Measurements from ENCODE around the gene TRMT2A.

TRMT2A gene

DNA sequence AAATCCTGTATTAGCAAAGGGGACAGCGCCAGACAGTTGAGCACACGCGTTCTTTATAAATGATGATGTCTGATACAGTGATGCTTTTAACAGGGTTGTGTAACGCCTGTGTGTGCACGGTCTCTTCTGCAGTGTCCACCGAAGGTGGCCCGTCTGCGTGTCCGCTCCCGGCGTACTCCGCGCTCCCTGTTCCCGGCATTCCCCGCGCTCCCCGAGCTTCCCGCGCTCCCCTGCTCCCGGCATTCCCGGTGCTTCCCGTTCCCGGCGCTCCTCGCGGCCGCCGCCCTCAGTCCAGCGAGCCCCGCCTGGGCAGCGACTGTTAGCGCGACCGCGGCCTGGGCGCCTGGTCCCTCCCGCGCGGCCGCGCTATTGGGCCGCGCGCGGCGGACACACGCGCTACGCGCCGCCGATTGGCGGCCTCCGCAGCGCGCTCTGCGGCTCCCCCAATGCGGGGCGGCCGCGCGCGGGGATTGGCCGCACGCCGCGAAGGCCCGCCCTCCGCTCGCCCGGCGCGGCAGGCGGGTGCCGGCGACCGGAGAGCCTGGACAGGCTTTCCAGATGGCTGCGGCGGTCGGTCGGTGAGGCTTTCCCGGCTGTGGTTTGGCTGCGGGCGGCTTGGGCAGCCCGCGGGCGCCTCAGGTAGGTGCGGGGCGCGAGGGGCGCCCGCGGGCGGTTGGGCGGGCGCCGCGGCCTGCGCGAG lies 37.1 kb downstream of the TRMT2A start, which contains the start of gene DGCR8:
DGCR8 (plus strand) TSS at position 497 of the 700 bp plus-strand sequence. CDS start 5,723 bp downstream, outside the sequence.
- peaks cover 24% of the 10 kb centered on the region for H4K20me1 ChIP-seq (ENCODE audit: insufficient read depth, low read length)
- H3K36me3 ChIP-seq (replicated peaks; ENCODE audit: low read depth, low read length) = no peaks in the 10 kb centered on the region
- peak within 1 kb of the TSS; percentile 84 for H3K4me2 ChIP-seq (ENCODE audit: low read length)
- H3K9ac ChIP-seq (ENCODE audit: low read length) = peak within 1 kb of the TSS; percentile 86
- H3K27ac ChIP-seq (ENCODE audit: low read length) = peak within 1 kb of the TSS; percentile 32; the same call in 1 of the 2 replicates
- H3K27me3 ChIP-seq (ENCODE audit: low read depth, low read length) = no peaks in the 10 kb centered on the region
- H3K9me3 ChIP-seq (ENCODE audit: insufficient read depth, low read length) = no peaks in the 10 kb centered on the region
- H3K4me3 ChIP-seq (ENCODE audit: low read length) = peak within 1 kb of the TSS; percentile 95
- peak within 1 kb of the TSS; percentile 42 for H2AFZ ChIP-seq (ENCODE audit: low read depth, low read length)
- peaks cover 46% of the 10 kb centered on the region for H3K79me2 ChIP-seq (ENCODE audit: low read length)
- H3K4me1 ChIP-seq (ENCODE audit: low read length) = peaks cover 8% of the 10 kb centered on the region
- TF ChIP-seq EZH2phosphoT487 (IDR thresholded peaks at IDR 0.05; ENCODE audit: low read depth) = no peak
- TF ChIP-seq, protein P1, sequence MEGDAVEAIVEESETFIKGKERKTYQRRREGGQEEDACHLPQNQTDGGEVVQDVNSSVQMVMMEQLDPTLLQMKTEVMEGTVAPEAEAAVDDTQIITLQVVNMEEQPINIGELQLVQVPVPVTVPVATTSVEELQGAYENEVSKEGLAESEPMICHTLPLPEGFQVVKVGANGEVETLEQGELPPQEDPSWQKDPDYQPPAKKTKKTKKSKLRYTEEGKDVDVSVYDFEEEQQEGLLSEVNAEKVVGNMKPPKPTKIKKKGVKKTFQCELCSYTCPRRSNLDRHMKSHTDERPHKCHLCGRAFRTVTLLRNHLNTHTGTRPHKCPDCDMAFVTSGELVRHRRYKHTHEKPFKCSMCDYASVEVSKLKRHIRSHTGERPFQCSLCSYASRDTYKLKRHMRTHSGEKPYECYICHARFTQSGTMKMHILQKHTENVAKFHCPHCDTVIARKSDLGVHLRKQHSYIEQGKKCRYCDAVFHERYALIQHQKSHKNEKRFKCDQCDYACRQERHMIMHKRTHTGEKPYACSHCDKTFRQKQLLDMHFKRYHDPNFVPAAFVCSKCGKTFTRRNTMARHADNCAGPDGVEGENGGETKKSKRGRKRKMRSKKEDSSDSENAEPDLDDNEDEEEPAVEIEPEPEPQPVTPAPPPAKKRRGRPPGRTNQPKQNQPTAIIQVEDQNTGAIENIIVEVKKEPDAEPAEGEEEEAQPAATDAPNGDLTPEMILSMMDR (IDR thresholded peaks at IDR 0.05; ENCODE audit: low read depth, low read length) = no peak

DNA sequence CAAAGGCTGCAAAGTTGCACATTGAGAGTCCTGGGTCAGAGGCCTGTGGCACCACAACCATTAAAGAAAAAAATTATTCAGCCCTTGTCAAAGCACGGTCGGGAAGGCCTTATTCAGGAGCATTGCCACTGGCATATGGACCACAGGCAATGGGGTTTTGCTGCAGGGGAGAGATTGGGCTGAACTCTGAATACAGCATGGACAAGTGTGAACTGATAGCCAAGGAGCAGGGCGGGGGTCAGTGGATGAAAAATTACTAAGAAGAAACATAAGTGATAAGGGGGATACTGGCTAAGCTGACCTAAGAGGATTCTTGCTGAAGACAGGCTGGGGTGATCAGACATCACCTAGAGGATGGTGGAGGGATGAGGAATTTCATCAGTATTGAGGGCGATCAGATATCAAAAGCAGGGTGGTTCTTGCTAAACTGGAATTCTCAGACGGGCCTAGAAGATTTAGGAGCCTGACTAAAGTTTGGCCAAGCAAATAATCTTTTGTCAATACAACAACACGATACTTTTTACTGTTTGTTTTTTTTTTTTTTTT lies 40.3 kb downstream of the TRMT2A start:
- H3K27me3 ChIP-seq (ENCODE audit: low read depth, low read length) = no peaks in the 10 kb centered on the region
- H3K9ac ChIP-seq (ENCODE audit: low read length) = no peak overlapping the region
- no peaks in the 10 kb centered on the region for H3K9me3 ChIP-seq (ENCODE audit: insufficient read depth, low read length)
- H2AFZ ChIP-seq (ENCODE audit: low read depth, low read length) = no peak overlapping the region
- H3K36me3 ChIP-seq (replicated peaks; ENCODE audit: low read depth, low read length) = no peaks in the 10 kb centered on the region
- H3K4me1 ChIP-seq (ENCODE audit: low read length) = peaks cover 8% of the 10 kb centered on the region
- H3K4me3 ChIP-seq (ENCODE audit: low read length) = no peak overlapping the region
- no peaks in the 10 kb centered on the region for H4K20me1 ChIP-seq (ENCODE audit: insufficient read depth, low read length)
- no peak overlapping the region for H3K27ac ChIP-seq (ENCODE audit: low read length)
- H3K4me2 ChIP-seq (ENCODE audit: low read length) = no peak overlapping the region
- peaks cover 16% of the 10 kb centered on the region for H3K79me2 ChIP-seq (ENCODE audit: low read length)
- TF ChIP-seq, protein P1 (IDR thresholded peaks at IDR 0.05; ENCODE audit: low read depth, low read length) = no peak
- TF ChIP-seq EZH2phosphoT487 (IDR thresholded peaks at IDR 0.05; ENCODE audit: low read depth) = no peak

DNA sequence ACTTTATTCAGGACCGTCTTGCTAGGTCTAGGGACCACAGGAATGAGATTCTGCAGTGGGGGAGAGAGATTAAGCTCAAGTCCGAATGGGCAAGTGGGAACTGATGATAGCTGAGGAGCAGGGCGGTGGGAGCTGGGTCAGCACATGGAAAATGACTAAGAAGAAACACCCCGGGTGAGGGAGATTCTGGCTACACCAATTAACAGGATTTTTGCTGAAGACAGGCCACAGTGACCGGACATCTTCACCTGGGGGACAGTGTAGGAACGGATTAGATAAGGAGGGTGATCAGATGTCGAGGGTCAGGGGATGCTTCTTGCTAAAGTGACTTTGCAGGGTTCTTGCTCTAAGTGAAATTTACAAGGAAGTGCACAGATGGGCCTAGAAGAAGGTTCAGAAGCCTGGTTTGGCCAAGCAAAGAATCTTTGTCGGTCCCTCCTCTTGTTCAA lies 45.5 kb downstream of the TRMT2A start:
- Histone ChIP-seq H3K4me1 (ENCODE audit: low read length) (no peaks in the 10 kb centered on the region; the same call in 1 of the 2 replicates), H3K27me3 (ENCODE audit: low read depth, low read length) (no peaks in the 10 kb centered on the region), H3K9me3 (ENCODE audit: insufficient read depth, low read length) (no peaks in the 10 kb centered on the region), H3K27ac (ENCODE audit: low read length) (no peak overlapping the region), H3K4me3 (ENCODE audit: low read length) (no peak overlapping the region), H3K36me3 (replicated peaks; ENCODE audit: low read depth, low read length) (no peaks in the 10 kb centered on the region), H3K9ac (ENCODE audit: low read length) (no peak overlapping the region), H3K4me2 (ENCODE audit: low read length) (no peak overlapping the region), H3K79me2 (ENCODE audit: low read length) (no peaks in the 10 kb centered on the region), H2AFZ (ENCODE audit: low read depth, low read length) (no peak overlapping the region), H4K20me1 (ENCODE audit: insufficient read depth, low read length) (no peaks in the 10 kb centered on the region)
- TF ChIP-seq, protein P1 (IDR thresholded peaks at IDR 0.05; ENCODE audit: low read depth, low read length) = no peak

DNA sequence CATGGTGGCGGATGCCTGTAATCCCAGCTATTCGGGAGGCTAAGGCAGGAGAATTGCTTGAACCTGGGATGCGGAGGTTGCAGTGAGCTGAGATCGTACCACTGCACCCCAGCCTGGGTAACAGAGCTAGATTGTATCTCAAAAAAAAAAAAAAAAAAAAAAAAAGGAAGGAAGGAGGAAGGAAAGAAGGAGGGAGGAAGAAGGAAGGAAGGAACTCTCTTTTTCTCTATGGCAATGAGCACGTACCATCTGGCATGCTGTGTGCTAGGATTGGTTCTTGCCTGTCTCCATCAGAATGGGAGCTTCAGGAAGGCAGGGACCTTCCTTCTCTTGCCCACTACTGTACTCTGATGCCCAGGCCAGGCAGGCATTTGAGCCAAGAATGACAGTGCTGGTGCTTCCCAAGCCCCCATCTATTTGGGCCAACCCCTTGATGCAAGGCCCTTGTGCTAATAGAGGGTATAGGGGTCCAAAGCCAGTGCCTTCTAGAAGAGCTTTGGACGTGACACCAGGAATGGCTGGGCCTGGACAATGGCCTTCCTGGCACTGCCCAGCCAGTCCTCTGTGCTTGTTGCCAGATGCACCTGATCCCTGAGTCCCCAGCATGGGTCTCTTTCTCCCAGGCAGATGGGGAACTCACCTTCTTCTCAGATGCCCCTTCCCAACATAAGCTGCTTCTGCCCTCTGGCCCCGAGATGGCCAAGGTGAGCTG lies 47.5 kb downstream of the TRMT2A start:
- Histone ChIP-seq H3K4me3 (ENCODE audit: low read length) (no peak overlapping the region), H3K4me2 (ENCODE audit: low read length) (no peak overlapping the region), H4K20me1 (ENCODE audit: insufficient read depth, low read length) (no peaks in the 10 kb centered on the region), H3K4me1 (ENCODE audit: low read length) (no peaks in the 10 kb centered on the region; the same call in 1 of the 2 replicates), H3K27me3 (ENCODE audit: low read depth, low read length) (no peaks in the 10 kb centered on the region), H3K9me3 (ENCODE audit: insufficient read depth, low read length) (no peaks in the 10 kb centered on the region), H3K36me3 (replicated peaks; ENCODE audit: low read depth, low read length) (peaks cover 3% of the 10 kb centered on the region), H3K27ac (ENCODE audit: low read length) (no peak overlapping the region), H3K79me2 (ENCODE audit: low read length) (no peaks in the 10 kb centered on the region), H2AFZ (ENCODE audit: low read depth, low read length) (no peak overlapping the region), H3K9ac (ENCODE audit: low read length) (no peak overlapping the region)
- TF ChIP-seq, protein P1 (IDR thresholded peaks at IDR 0.05; ENCODE audit: low read depth, low read length) = no peak
- no peak for TF ChIP-seq EZH2phosphoT487 (IDR thresholded peaks at IDR 0.05; ENCODE audit: low read depth)
